Fibroblast of lung (primary cell): ENCODE data around the gene CCDC148. TPM values are rescaled to one million over a fixed set of nuclear protein-coding genes. Genes with fewer than 3 reads are reported as not detected.
"Not testable (repeated sequence)": the region's sequence is repeated elsewhere in the genome, so short reads cannot be mapped to it uniquely, and the experiment has no call there.

Experiments
- DNase-seq, 2 donors: peaks; one replicate each; pipeline versions ENCODE4 v3.0.0 to v3.0.0-alpha.2; 2010; ENCODE audit warnings: low read depth in 2 of 2
- H2AFZ ChIP-seq: 2 replicates; pipeline ENCODE4 v1.5.1; 2012; ENCODE audit warnings: low read length, control low read depth, inconsistent platforms
- H3K27ac ChIP-seq: 2 replicates; pipeline ENCODE4 v1.5.1; 2011; ENCODE audit warnings: low read length, control low read depth; ENCODE audit not compliant: insufficient read depth
- H3K27me3 ChIP-seq: 2 replicates; pipeline ENCODE4 v1.5.1; 2011; ENCODE audit warnings: mild to moderate bottlenecking, low read length; ENCODE audit not compliant: control insufficient read depth, insufficient read depth
- H3K36me3 ChIP-seq: 2 replicates; pipeline ENCODE4 v1.5.1; 2011; ENCODE audit warnings: low read length; ENCODE audit not compliant: control insufficient read depth, insufficient read depth
- H3K4me1 ChIP-seq: 2 replicates; pipeline ENCODE4 v1.5.1; 2011; ENCODE audit warnings: low read length; ENCODE audit not compliant: control insufficient read depth, insufficient read depth; ENCODE audit errors: extremely low read depth
- H3K4me2 ChIP-seq: 2 replicates; pipeline ENCODE4 v1.5.1; 2011; ENCODE audit warnings: low read length, control low read depth; ENCODE audit not compliant: insufficient read depth; ENCODE audit errors: extremely low read depth
- H3K4me3 ChIP-seq, 4 experiments: fragments of 200-600 bp in 1 of 4; sonication (generic) in 1 of 4; replicated peaks in 1 of 4; 2 replicates each; pipeline ENCODE4 v1.5.1; 2011 to 2016; ENCODE audit warnings: low read length in 4 of 4, low read depth in 3 of 4, mild to moderate bottlenecking in 3 of 4, control low read depth in 2 of 4, inconsistent platforms in 1 of 4, mixed read lengths in 1 of 4; ENCODE audit not compliant: insufficient read depth in 1 of 4; ENCODE audit errors: control extremely low read depth in 1 of 4
- H3K79me2 ChIP-seq: 2 replicates; pipeline ENCODE4 v1.5.1; 2012; ENCODE audit warnings: mild to moderate bottlenecking, low read length, inconsistent platforms; ENCODE audit not compliant: control insufficient read depth, insufficient read depth
- H3K9ac ChIP-seq: 2 replicates; pipeline ENCODE4 v1.5.1; 2011; ENCODE audit warnings: mild to moderate bottlenecking, low read length, control low read depth; ENCODE audit not compliant: insufficient read depth
- H3K9me3 ChIP-seq: 2 replicates; pipeline ENCODE4 v1.5.1; 2012; ENCODE audit warnings: low read depth, low read length; ENCODE audit not compliant: control insufficient read depth, insufficient read depth
- H4K20me1 ChIP-seq: 2 replicates; pipeline ENCODE4 v1.5.1; 2011; ENCODE audit warnings: low read length; ENCODE audit not compliant: control insufficient read depth, insufficient read depth; ENCODE audit errors: extremely low read depth
- EZH2 ChIP-seq: IDR thresholded peaks from 2 replicates; pipeline ENCODE4 v1.5.1; 2012; ENCODE audit warnings: low read length, control low read depth, mild to moderate bottlenecking; ENCODE audit errors: missing control alignments
- polyA plus RNA-seq, 2 donors: library from polyadenylated mRNA; depleted of rRNA in 1 of 2; stranded (reverse) in 1 of 2; unstranded in 1 of 2; fragments of >200 nt; gene quantifications; 2 replicates each; pipeline ENCODE4 v1.2.1, GENCODE V29; 2011 to 2012; ENCODE audit warnings: missing spikeins in 1 of 2
- total RNA-seq: library from RNA; depleted of rRNA; stranded (reverse); fragments of >200 nt; gene quantifications from 2 replicates; pipeline ENCODE4 v1.2.1, GENCODE V29; 2014
- TF ChIP-seq, protein P1 (sequence below), 2 donors: IDR thresholded peaks in 1 of 2; conservative IDR thresholded peaks in 1 of 2; 1 replicate in 1 of 2; 2 replicates in 1 of 2; pipeline ENCODE4 v1.5.1; 2011 to 2012; ENCODE audit warnings: low read length in 2 of 2, control low read depth in 1 of 2, inconsistent platforms in 1 of 2, low read depth in 1 of 2, mild to moderate bottlenecking in 1 of 2

The CCDC148 gene
- total and polyA plus RNA-seq, 2 donors (not counting 1 experiment from before 2014, with no cell fraction given) = 1.2 TPM

DNA sequence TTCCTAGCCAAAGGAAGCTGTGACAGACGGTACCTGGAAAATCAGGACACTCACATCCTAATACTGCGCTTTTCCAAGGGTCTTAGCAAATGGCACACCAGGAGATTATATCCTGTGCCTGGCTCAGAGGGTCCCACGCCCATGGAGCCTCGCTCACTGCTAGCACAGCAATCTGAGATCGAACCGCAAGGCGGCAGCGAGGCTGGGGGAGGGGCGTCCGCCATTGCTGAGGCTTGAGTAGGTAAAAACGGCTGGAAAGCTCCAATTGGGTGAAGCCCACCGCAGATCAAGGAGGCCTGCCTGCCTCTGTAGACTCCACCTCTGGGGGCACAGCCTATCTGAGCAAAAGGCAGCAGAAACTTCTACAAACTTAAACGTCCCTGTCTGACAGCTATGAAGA lies 22.8 kb downstream of the CCDC148 start:
- H3K9ac ChIP-seq, DNase-seq, H3K9me3 ChIP-seq, H3K27ac ChIP-seq, H3K4me1 ChIP-seq, H3K36me3 ChIP-seq, H3K79me2 ChIP-seq, H4K20me1 ChIP-seq, H3K4me2 ChIP-seq, H2AFZ ChIP-seq, H3K27me3 ChIP-seq, H3K4me3 ChIP-seq: not testable (repeated sequence)

DNA sequence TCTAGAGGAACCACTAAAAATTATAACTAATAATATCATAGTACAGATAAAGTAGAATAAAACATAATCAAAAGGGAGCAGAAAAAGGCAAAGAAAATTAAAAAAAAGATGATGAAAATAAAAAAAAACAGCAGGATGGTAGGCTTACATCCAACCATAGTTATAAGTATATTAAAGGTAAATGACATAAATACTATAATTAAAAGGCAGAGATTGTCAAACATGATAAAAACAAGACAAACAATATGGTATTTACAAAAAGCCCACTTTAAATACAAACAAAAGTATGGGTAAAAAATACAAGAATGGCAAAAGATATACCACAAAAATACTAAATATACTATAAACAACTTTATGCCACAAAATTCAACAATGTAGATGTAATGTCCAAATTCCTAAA lies 24.4 kb downstream of the CCDC148 start:
- TF ChIP-seq EZH2 = no peak
- TF ChIP-seq, protein P1, sequence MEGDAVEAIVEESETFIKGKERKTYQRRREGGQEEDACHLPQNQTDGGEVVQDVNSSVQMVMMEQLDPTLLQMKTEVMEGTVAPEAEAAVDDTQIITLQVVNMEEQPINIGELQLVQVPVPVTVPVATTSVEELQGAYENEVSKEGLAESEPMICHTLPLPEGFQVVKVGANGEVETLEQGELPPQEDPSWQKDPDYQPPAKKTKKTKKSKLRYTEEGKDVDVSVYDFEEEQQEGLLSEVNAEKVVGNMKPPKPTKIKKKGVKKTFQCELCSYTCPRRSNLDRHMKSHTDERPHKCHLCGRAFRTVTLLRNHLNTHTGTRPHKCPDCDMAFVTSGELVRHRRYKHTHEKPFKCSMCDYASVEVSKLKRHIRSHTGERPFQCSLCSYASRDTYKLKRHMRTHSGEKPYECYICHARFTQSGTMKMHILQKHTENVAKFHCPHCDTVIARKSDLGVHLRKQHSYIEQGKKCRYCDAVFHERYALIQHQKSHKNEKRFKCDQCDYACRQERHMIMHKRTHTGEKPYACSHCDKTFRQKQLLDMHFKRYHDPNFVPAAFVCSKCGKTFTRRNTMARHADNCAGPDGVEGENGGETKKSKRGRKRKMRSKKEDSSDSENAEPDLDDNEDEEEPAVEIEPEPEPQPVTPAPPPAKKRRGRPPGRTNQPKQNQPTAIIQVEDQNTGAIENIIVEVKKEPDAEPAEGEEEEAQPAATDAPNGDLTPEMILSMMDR (conservative IDR thresholded peaks at IDR 0.05 in 1 of 2, IDR thresholded peaks at IDR 0.05 in 1 of 2; ENCODE audit: low read depth in 1 of 2, low read length in 2 of 2) = no peak
- Histone ChIP-seq H3K9ac (no peak overlapping the region), H2AFZ (no peak overlapping the region), H3K79me2 (no peaks in the 10 kb centered on the region), H3K36me3 (no peaks in the 10 kb centered on the region), H3K27me3 (no peaks in the 10 kb centered on the region), H3K27ac (no peak overlapping the region), H4K20me1 (no peaks in the 10 kb centered on the region), H3K9me3 (no peaks in the 10 kb centered on the region), H3K4me2 (no peak overlapping the region), H3K4me1 (no peaks in the 10 kb centered on the region), H3K4me3 (no peak overlapping the region)
- DNase-seq = no peak

DNA sequence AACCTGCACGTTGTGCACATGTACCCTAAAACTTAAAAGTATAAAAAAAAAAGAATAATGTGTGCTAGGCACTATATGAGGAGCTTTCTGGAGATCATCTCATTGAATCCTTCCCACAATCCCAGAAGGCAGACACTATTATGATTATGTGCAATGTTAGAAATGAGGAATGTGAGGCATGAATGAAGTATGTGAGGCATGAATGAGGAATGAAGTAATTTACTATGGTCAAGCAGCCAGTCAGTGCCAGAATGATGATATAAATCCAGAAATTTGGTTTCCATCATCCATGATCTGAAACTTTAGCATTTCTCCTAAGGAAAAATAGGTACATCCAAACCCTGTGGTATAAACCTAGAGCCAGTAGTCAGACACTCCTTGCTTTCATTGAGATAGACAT lies 42.0 kb downstream of the CCDC148 start:
- Histone ChIP-seq H3K4me3 (no peak overlapping the region), H3K36me3 (no peaks in the 10 kb centered on the region), H4K20me1 (no peaks in the 10 kb centered on the region), H3K4me1 (peaks cover 2% of the 10 kb centered on the region), H3K27me3 (no peaks in the 10 kb centered on the region), H2AFZ (no peak overlapping the region), H3K9ac (no peak overlapping the region), H3K79me2 (no peaks in the 10 kb centered on the region), H3K9me3 (no peaks in the 10 kb centered on the region), H3K4me2 (no peak overlapping the region), H3K27ac (peak overlapping the region; percentile 46)
- TF ChIP-seq, protein P1 (conservative IDR thresholded peaks at IDR 0.05 in 1 of 2, IDR thresholded peaks at IDR 0.05 in 1 of 2; ENCODE audit: low read depth in 1 of 2, low read length in 2 of 2) = no peak
- TF ChIP-seq EZH2 = no peak
- DNase-seq = peak; percentile 11 to 82
